Testis (tissue), 2 donors: ENCODE measurements around the gene PHLDB3.

ENCODE experiments used
- POLR2A ChIP-seq: fragments of 450-650 bp; IDR thresholded peaks from one replicate; pipeline ENCODE4 v1.6.1; 2017; ENCODE audit warnings: antibody characterized with exemption, mild to moderate bottlenecking, moderate library complexity
- TF ChIP-seq, protein P1 (sequence below), 3 experiments: fragments of 450-650 bp in 2 of 3; fragments of 200-600 bp in 1 of 3; sonication (generic) in 1 of 3; IDR thresholded peaks; one replicate each; pipeline ENCODE4 v1.5.1; 2016 to 2019; ENCODE audit warnings: antibody characterized with exemption in 3 of 3, mild to moderate bottlenecking in 2 of 3, moderate library complexity in 1 of 3

- TF ChIP-seq, protein P1, sequence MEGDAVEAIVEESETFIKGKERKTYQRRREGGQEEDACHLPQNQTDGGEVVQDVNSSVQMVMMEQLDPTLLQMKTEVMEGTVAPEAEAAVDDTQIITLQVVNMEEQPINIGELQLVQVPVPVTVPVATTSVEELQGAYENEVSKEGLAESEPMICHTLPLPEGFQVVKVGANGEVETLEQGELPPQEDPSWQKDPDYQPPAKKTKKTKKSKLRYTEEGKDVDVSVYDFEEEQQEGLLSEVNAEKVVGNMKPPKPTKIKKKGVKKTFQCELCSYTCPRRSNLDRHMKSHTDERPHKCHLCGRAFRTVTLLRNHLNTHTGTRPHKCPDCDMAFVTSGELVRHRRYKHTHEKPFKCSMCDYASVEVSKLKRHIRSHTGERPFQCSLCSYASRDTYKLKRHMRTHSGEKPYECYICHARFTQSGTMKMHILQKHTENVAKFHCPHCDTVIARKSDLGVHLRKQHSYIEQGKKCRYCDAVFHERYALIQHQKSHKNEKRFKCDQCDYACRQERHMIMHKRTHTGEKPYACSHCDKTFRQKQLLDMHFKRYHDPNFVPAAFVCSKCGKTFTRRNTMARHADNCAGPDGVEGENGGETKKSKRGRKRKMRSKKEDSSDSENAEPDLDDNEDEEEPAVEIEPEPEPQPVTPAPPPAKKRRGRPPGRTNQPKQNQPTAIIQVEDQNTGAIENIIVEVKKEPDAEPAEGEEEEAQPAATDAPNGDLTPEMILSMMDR (IDR thresholded peaks at IDR 0.05) = no peak
- no peak for TF ChIP-seq POLR2A
Measured at GRCh38 chr19:43485951-43486350, 18.6 kb downstream of the PHLDB3 start.
